Left ventricle myocardium inferior (tissue), 1 donor: ENCODE results near the gene ING5. TPM values are rescaled to one million over a fixed set of nuclear protein-coding genes. Genes with fewer than 3 reads are reported as not detected.
"Not testable (repeated sequence)": the region's sequence is repeated elsewhere in the genome, so short reads cannot be mapped to it uniquely, and the experiment has no call there.

ENCODE experiments used
- DNase-seq: peaks from one replicate; pipeline ENCODE4 v3.0.0-alpha.2; 2020
- H3K27ac ChIP-seq: fragments of 200-600 bp; replicated peaks from 2 replicates; pipeline ENCODE4 v1.8.0; 2021
- H3K27me3 ChIP-seq: fragments of 200-600 bp; 2 replicates; pipeline ENCODE4 v1.8.0; 2021; ENCODE audit warnings: low read depth
- H3K36me3 ChIP-seq: fragments of 200-600 bp; 2 replicates; pipeline ENCODE4 v1.8.0; 2021
- H3K4me1 ChIP-seq: fragments of 200-600 bp; 2 replicates; pipeline ENCODE4 v1.8.0; 2021
- H3K4me3 ChIP-seq: fragments of 200-600 bp; 2 replicates; pipeline ENCODE4 v1.8.0; 2021; ENCODE audit warnings: mild to moderate bottlenecking, moderate library complexity
- H3K9me3 ChIP-seq: fragments of 200-600 bp; replicated peaks from 2 replicates; pipeline ENCODE4 v1.8.0; 2021
- intact Hi-C: fragments of 100-400 bp; cut with micrococcal nuclease; formaldehyde crosslinking; loops from one replicate; pipeline ENCODE4 v1.11.0; 2022
- total RNA-seq: library from RNA; stranded (reverse); fragmentation: NEBNext Ultra II Directional; extraction: Animal tissue kit (Norgen Biotek cat#: 25700); gene quantifications from one replicate; pipeline ENCODE4 v1.2.1, GENCODE V29; 2021
- TF ChIP-seq, protein P1 (sequence below): fragments of 200-600 bp; IDR thresholded peaks from 2 replicates; pipeline ENCODE4 v1.8.0; 2021; ENCODE audit warnings: antibody characterized with exemption, mild to moderate bottlenecking, borderline replicate concordance
- donor health status: DM: no; HTN: yes; CAD: no; lungs with severe emphysema.

Gene ING5
- total RNA-seq, 1 donor from 2014 or later: 20.0 TPM

DNA sequence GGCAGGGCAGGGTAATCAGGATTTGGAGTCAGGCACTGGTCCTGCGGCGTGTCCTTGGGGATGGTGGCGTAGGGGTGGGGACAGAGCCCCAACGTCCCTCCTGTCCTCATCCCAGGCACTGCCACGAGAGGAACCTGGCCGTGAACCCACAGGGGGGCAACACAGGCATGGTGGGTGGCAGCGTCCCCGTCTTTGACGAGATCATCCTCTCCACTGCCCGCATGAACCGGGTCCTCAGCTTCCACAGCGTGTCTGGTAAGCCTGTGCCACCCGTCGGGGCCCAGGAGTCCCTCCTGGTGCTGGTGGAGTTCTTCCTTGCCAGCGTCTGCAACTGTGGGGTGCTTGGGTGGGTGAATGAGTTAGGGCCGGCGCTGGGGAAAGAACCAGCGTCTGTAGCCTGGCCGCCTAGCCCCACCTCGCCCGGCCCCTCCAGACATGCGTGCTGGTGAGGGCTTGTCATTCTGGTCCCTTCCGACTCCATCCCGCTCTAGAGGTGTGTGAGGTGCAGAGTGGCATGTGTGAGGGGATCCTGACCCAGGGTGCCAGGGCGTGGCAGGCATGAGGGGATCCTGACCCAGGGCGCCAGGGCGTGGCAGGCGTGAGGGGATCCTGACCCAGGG, 40.6 kb downstream of the ING5 start:
- DNase-seq: no peak
- no peak overlapping the region for H3K27ac ChIP-seq

DNA sequence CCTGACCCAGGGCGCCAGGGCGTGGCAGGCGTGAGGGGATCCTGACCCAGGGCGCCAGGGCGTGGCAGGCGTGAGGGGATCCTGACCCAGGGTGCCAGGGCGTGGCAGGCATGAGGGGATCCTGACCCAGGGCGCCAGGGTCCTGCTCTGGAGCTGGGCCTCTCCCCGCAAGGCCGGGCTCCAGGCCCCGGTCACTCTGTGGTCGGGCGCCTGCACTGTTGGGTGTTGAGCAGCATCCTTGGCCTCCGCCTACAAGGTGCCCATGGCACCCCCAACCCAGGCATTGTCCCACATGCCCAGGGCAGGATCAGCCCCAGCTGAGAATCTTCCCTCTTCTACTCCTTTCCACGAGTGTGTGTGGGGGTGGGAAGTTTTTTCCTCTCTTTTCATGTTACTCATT, 41.2 kb downstream of the ING5 start:
- H3K4me1 ChIP-seq, intact Hi-C loops, H3K9me3 ChIP-seq, H3K27ac ChIP-seq, H3K27me3 ChIP-seq, H3K4me3 ChIP-seq, DNase-seq: not testable (repeated sequence)
- peaks cover 24% of the 10 kb centered on the region for H3K36me3 ChIP-seq

More for the DNA sequence above, 40.6 kb downstream of the ING5 start:
- Histone ChIP-seq H3K4me3 (no peak overlapping the region), H3K36me3 (peaks cover 24% of the 10 kb centered on the region), H3K9me3 (peaks cover 9% of the 10 kb centered on the region), H3K4me1 (no peaks in the 10 kb centered on the region), H3K27me3 (no peaks in the 10 kb centered on the region)
- TF ChIP-seq, protein P1, sequence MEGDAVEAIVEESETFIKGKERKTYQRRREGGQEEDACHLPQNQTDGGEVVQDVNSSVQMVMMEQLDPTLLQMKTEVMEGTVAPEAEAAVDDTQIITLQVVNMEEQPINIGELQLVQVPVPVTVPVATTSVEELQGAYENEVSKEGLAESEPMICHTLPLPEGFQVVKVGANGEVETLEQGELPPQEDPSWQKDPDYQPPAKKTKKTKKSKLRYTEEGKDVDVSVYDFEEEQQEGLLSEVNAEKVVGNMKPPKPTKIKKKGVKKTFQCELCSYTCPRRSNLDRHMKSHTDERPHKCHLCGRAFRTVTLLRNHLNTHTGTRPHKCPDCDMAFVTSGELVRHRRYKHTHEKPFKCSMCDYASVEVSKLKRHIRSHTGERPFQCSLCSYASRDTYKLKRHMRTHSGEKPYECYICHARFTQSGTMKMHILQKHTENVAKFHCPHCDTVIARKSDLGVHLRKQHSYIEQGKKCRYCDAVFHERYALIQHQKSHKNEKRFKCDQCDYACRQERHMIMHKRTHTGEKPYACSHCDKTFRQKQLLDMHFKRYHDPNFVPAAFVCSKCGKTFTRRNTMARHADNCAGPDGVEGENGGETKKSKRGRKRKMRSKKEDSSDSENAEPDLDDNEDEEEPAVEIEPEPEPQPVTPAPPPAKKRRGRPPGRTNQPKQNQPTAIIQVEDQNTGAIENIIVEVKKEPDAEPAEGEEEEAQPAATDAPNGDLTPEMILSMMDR: no peak
- intact Hi-C loops: no loop called here

DNA sequence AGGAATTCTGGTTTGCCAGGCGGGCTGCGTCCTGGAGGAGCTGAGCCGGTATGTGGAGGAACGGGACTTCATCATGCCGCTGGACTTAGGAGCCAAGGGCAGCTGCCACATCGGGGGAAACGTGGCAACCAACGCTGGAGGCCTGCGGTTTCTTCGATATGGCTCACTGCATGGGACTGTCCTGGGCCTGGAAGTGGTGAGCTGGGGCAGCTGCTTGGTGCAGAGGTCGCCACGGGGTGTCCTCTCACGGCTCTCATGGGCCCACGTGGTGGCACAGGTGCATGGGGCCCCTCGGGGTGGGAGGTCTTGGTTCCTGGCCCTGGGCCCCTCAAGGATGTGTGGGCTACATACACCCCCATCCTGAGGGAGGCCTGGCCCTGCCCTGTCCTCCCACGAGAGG, 41.8 kb downstream of the ING5 start:
- intact Hi-C loops: no loop called here
- no peak for DNase-seq
- Histone ChIP-seq H3K4me1 (no peaks in the 10 kb centered on the region), H3K27me3 (no peaks in the 10 kb centered on the region), H3K9me3 (peaks cover 9% of the 10 kb centered on the region), H3K27ac (no peak overlapping the region), H3K4me3 (no peak overlapping the region), H3K36me3 (peaks cover 24% of the 10 kb centered on the region)
- TF ChIP-seq, protein P1: no peak

DNA sequence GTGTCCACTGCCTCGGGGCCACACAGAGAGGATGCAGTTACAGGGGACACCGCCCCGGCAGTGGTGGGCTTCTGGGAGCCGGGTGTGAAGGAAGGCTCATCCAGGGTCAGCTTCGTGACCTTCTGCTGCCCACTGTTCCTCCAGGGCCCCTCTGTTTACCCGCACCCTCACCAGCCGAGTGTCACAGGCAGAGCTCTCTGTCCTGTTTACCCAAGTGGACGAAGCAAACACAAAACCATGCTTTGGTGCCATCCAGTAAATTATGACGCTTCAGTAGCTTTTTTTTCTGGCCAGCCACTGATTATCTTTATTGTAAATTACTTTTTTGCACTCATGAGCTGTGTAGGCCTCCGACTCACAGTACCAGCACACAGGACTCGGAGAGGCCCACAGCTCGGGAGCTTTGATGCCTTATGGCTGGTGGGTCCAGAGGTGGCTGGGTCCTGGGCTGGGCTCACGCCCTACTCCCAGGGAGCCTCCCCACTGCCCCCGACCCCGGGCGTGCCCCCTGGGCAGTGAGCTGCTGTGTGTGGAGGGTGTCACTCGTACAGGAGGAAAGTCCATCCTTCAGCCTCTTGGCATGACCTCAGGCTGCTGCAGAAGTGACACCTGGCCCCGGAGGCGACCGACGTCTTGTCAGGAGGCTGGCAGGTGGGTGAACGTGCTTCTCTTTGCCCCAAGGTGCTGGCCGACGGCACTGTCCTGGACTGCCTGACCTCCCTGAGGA, 42.4 kb downstream of the ING5 start:
- DNase-seq: no peak
- intact Hi-C loops: no loop called here

DNA sequence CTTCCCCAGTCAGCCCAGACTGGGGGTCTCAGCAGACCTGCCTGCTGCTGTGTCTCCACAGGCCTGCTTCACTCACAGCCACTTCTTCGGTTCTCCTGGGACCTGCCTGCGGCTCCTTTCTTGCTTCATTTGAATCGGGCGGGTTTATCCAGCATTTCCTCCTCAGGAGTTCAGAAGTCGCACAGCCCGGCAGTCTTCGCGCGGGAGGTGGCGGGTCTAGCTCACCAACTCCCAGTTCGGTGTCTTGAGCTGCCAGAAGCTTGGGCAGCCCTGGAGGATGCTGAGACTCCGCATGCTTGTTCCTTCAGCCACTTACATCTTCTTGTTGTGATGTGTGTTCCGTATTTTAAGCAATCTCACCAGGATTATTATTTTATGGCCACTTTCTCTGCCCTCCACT, 43.4 kb downstream of the ING5 start:
- no peak overlapping the region for H3K4me3 ChIP-seq
- peaks cover 9% of the 10 kb centered on the region for H3K9me3 ChIP-seq
- no peak overlapping the region for H3K27ac ChIP-seq
- intact Hi-C loops: no loop called here
- TF ChIP-seq, protein P1: no peak
- H3K27me3 ChIP-seq: no peaks in the 10 kb centered on the region
- H3K4me1 ChIP-seq: peaks cover 5% of the 10 kb centered on the region
- peaks cover 31% of the 10 kb centered on the region for H3K36me3 ChIP-seq
- no peak for DNase-seq

More for the DNA sequence above, 42.4 kb downstream of the ING5 start:
- peaks cover 30% of the 10 kb centered on the region for H3K36me3 ChIP-seq
- H3K27ac ChIP-seq: no peak overlapping the region
- H3K4me3 ChIP-seq: no peak overlapping the region
- TF ChIP-seq, protein P1: no peak
- peaks cover 9% of the 10 kb centered on the region for H3K9me3 ChIP-seq
- H3K27me3 ChIP-seq: no peaks in the 10 kb centered on the region
- no peaks in the 10 kb centered on the region for H3K4me1 ChIP-seq

DNA sequence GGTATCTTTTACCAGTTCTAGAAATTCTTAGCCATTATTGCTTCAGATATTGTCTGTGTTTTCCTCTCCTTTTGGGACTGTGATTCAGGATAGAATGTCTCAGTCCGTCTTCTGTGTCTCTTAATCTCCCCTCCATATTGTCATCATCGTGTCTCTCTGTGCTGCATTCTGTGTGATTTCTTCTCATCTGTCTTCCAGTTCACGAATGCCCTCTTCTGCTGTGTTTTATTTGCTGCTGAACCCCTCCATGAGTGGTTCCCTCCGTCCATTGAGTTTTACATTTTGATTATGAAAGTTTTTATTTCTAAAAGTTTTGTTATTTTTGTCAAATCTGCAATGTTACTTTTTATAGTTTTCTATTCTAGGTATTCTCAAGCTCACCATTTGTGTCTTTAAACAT, 44.2 kb downstream of the ING5 start:
- no peak for DNase-seq
- peaks cover 12% of the 10 kb centered on the region for H3K4me1 ChIP-seq
- TF ChIP-seq, protein P1: no peak
- H3K36me3 ChIP-seq: peaks cover 31% of the 10 kb centered on the region
- no peaks in the 10 kb centered on the region for H3K27me3 ChIP-seq
- intact Hi-C loops: no loop called here
- no peak overlapping the region for H3K4me3 ChIP-seq
- H3K27ac ChIP-seq: no peak overlapping the region
- H3K9me3 ChIP-seq: peaks cover 9% of the 10 kb centered on the region
